ENCODE data around the gene GULP1.

GRCh38 chr2:188333751-188334524, 42.3 kb downstream of the GULP1 start:
- TF ChIP-seq HNRNPLL (IDR thresholded peaks at IDR 0.05; ENCODE audit: low read depth, low read length, poor library complexity, severe bottlenecking): no peak
- no peak for TF ChIP-seq ZFP82 (CRISPR knock-in tag; IDR thresholded peaks at IDR 0.05; ENCODE audit: borderline replicate concordance)
- no peak for TF ChIP-seq SMC3 (IDR thresholded peaks at IDR 0.05; ENCODE audit: low read length)
- TF ChIP-seq FOXK2 (IDR thresholded peaks at IDR 0.05): no peak
- no peak for TF ChIP-seq MXD1 (CRISPR knock-in tag; IDR thresholded peaks at IDR 0.05)
- no peak for TF ChIP-seq EP300 (IDR thresholded peaks at IDR 0.05; ENCODE audit: low read depth in 2 of 2, low read length in 2 of 2)
- no peak for TF ChIP-seq EP300 (CRISPR knock-in tag; IDR thresholded peaks at IDR 0.05; ENCODE audit: borderline replicate concordance)
- no peak for TF ChIP-seq JUND (CRISPR knock-in tag; IDR thresholded peaks at IDR 0.05)

All from HepG2 (cell line).